Ishikawa (cell line): ENCODE data around the gene SUDS3.

Source experiments
- CEBPB ChIP-seq: IDR thresholded peaks from 2 replicates; pipeline ENCODE4 v1.6.1; 2012
- EP300 ChIP-seq: IDR thresholded peaks from 2 replicates; pipeline ENCODE4 v1.6.1; 2012; ENCODE audit warnings: borderline replicate concordance
- TAF1 ChIP-seq: IDR thresholded peaks from 2 replicates; pipeline ENCODE4 v1.6.1; 2012; ENCODE audit warnings: low read depth, mild to moderate bottlenecking
- TCF12 ChIP-seq: IDR thresholded peaks from 2 replicates; pipeline ENCODE4 v1.6.1; 2012; ENCODE audit warnings: low read depth

- TF ChIP-seq TCF12 (no peak), CEBPB (no peak), TAF1 (no peak), EP300 (no peak)
These were observed 49.0 kb upstream of the SUDS3 start for GRCh38 chr12:118327391-118327790.
